ENCODE results near the gene TLX1.

GRCh38 chr10:101110856-101111523 is 20.1 kb upstream of the TLX1 start:
- no peak for TF ChIP-seq CTCF (IDR thresholded peaks at IDR 0.05)
- TF ChIP-seq POLR2A (IDR thresholded peaks at IDR 0.05) = no peak
